Measurements from ENCODE around the gene POF1B.
"Not testable (repeated sequence)": the region's sequence is repeated elsewhere in the genome, so short reads cannot be mapped to it uniquely, and the experiment has no call there.

Gene POF1B

DNA sequence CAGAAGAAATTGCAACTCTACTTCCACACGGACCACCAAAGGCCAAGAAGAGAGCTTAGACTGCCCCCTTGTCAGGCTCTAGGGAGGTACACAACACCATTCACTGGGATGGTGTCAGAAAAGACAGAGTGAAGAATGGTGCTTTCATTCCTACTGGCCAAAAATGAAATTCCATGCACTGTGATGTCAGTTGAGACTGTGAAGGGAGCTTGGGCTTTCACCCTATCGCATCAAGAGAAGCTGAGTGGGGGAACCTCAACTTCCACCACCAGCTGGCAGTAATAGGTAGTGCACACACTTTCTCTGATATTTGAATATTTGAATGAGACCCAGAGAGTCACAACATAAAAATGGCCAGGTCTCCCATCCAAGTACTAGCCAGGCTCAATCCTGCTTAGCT is 69.7 kb downstream of the POF1B start:
- no peak overlapping the region for H3K4me3 ChIP-seq (ENCODE audit: low read length)
- DNase-seq (ENCODE audit: low read depth): no peak
- TF ChIP-seq, protein P1, sequence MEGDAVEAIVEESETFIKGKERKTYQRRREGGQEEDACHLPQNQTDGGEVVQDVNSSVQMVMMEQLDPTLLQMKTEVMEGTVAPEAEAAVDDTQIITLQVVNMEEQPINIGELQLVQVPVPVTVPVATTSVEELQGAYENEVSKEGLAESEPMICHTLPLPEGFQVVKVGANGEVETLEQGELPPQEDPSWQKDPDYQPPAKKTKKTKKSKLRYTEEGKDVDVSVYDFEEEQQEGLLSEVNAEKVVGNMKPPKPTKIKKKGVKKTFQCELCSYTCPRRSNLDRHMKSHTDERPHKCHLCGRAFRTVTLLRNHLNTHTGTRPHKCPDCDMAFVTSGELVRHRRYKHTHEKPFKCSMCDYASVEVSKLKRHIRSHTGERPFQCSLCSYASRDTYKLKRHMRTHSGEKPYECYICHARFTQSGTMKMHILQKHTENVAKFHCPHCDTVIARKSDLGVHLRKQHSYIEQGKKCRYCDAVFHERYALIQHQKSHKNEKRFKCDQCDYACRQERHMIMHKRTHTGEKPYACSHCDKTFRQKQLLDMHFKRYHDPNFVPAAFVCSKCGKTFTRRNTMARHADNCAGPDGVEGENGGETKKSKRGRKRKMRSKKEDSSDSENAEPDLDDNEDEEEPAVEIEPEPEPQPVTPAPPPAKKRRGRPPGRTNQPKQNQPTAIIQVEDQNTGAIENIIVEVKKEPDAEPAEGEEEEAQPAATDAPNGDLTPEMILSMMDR (conservative IDR thresholded peaks at IDR 0.05; ENCODE audit: low read length): no peak

DNA sequence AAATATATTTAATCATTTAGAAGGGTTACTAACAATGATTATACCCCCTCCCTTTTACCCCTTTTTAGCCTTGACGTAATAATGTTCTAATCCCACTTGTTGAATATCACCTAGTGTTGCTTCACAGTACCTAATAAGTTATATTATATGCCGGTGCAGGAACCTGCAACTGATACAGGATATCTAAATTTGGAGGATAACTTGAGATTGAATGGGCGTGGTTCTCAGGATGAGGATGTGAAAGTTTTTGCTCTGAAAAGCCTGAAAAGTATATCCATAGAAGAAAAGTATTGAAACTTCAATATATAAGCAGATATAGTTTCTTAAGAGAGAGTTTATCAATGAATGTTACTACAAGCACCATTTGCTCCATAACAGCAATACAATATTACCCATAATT is 75.9 kb downstream of the POF1B start:
- TF ChIP-seq, protein P1 (conservative IDR thresholded peaks at IDR 0.05; ENCODE audit: low read length): no peak
- no peak for DNase-seq (ENCODE audit: low read depth)
- no peak overlapping the region for H3K4me3 ChIP-seq (ENCODE audit: low read length)

DNA sequence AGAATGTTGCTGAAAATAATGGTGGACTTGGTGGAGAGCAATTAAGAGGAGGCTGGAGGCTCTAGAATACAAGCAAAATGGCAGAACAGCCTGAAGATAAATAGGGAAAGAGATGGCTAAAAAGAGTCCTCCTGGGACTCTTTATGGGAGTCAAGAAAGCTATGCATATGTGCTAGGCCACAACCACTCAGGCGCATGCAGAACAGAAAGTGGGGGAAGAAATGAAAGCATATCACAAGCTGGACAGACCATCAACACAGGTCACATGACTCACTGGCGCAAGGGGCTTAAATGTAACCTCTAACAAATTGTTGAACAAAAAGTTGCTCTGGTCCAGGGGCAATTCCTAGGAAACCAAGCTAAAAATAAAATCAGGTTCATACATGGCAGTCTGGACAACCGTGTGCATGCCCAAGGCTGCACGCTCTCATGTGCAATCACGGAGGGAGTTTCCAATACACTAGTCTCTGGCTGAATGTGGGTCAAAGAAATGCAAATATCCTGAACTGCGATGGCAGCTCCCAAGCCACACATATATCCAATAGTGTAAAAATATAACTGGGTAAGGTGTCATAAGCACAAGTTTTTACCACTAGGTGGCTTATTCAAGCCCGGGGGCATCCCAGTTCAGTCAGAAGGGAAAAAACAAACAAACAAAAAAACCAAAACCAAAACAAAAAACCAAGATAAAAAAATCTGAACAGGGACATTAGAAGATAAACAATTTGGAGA is 90.3 kb downstream of the POF1B start:
- no peak for DNase-seq (ENCODE audit: low read depth)
- no peak overlapping the region for H3K4me3 ChIP-seq (ENCODE audit: low read length)
- TF ChIP-seq, protein P1 (conservative IDR thresholded peaks at IDR 0.05; ENCODE audit: low read length): no peak

DNA sequence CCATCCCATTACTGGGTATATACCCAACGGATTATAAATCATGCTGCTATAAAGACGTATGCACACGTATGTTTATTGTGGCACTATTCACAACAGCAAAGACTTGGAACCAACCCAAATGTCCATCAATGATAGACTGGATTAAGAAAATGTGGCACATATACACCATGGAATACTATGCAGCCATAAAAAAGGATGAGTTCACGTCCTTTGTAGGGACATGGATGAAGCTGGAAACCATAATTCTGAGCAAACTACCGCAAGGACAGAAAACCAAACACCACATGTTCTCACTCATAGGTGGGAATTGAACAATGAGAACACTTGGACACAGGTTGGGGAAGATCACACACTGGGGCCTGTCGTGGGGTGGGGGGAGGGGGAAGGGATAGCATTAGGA is 94.2 kb downstream of the POF1B start:
- H3K4me3 ChIP-seq (ENCODE audit: low read length); DNase-seq (ENCODE audit: low read depth): not testable (repeated sequence)

DNA sequence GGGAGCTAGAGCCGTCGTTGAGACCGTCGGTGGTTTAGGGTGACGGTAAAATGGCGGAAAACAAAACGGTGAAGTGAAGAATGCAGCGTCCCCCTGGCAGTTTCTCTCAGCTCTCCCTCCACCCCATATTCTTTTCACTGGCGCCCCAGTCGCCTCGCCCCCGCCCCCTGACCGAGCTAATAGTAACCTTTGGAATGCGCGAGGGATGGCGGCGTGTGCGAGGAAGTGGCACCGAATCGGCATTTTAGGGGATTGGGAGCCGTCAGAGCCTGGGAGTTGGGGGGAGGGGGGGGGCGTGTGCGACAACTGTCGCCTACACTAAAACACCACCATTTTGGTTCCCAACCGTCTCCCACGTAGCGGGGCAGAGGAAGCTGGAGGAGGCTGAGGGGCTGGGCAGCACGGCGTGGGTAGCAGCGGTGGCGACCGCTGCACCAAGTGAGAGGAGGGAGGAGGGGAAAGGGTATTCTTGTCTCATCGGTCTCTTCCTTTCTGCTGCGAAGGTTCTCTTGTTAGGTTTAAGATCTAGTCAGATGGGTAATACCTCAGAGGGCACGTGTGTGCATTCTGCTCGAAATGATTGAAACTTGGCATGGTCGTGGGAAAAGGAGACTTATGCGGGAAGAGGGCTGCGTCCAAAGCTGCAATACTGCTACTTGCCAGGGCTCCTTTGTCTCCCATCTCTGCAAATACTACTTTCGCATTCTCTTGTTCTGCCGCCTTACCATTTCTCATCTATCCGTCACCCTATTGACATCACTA is 134.8 kb downstream of the POF1B start:
- TF ChIP-seq, protein P1 (conservative IDR thresholded peaks at IDR 0.05; ENCODE audit: low read length): no peak
- peak overlapping the region; percentile 71 for H3K4me3 ChIP-seq (ENCODE audit: low read length)
- DNase-seq (ENCODE audit: low read depth): peak; percentile 0

DNA sequence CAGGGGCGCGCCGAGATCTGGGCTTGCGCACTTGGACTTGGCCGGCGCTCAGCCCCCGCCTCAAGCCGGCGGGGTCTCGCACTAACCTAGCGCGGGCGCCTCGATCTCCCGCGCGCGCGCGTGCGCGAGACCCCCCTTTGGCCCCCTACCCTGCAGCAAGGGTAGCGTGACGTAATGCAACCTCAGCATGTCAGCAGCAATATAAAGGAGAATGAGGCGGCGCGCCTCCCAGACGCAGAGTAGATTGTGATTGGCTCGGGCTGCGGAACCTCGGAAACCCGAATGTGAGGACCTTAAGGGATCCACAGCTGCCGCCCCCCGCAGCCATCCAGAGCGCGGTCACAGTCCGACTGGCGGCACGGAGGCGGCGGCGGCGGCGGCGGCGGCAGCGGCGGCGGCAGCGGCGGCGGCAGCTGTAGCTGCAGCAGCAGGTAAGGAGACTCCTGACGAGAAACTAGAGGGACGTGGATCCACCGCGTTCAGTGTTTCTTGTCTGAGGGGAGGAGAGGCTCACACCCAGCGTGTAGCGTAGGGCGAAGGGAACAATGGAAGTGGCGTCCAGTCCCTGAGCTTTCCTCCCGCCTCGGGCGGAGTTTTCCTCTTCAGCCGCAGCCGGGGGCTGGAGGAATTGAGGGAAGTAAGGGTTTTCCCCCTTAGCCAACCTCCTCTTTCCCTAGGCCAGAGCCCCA is 135.6 kb downstream of the POF1B start, which contains the start of the genes SATL1 and ZNF711:
Gene SATL1, minus strand, starts transcription at position 19 of the 689 bp plus-strand sequence. CDS start 134,811 bp downstream, outside the sequence.
Gene ZNF711, plus strand, starts transcription at position 231 of the 689 bp plus-strand sequence. CDS start 3,582 bp downstream, outside the sequence.
- DNase-seq (ENCODE audit: low read depth): peak; percentile 5
- TF ChIP-seq, protein P1 (conservative IDR thresholded peaks at IDR 0.05; ENCODE audit: low read length): no peak
- H3K4me3 ChIP-seq (ENCODE audit: low read length): peak within 1 kb of the TSS; percentile 71

DNA sequence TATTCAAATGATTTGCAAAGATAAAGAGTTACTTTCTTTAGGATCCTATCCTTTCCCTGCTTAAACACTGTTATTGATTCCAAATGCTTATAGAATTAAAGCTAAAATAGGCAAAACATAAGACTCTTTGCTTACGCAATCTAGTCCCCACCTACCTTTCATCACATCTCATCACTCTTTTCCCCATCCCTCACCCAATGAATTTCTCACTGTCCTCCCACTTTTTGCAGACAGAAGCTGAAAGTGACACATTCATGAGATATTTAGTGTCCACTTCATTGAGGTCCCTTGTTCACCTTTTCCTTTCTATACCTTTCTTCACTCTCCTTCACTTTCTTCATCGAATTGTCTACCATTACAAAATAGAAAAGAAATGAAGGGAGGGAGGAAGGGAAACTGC is 136.3 kb downstream of the POF1B start:
- TF ChIP-seq, protein P1 (conservative IDR thresholded peaks at IDR 0.05; ENCODE audit: low read length): no peak
- no peak for DNase-seq (ENCODE audit: low read depth)
- H3K4me3 ChIP-seq (ENCODE audit: low read length): peak overlapping the region; percentile 71
